Activated T-helper 1 cell treated with anti-CD3 and anti-CD28 coated beads, Interleukin-12 subunit alpha, Interleukin-12 subunit beta, Interleukin-2, Interleukin-4 antibody, amounts not matched to agents 30 ng/mL and 10 ng/mL and 1 ng/mL, durations not matched to agents 14 hours and 24 hours and 36 hours (primary cell): ENCODE measurements around the gene NKIRAS1. TPM values are rescaled to one million over a fixed set of nuclear protein-coding genes. Genes with fewer than 3 reads are reported as not detected.
"Not testable (repeated sequence)": the region's sequence is repeated elsewhere in the genome, so short reads cannot be mapped to it uniquely, and the experiment has no call there.

Experiments
- DNase-seq: peaks from one replicate; pipeline ENCODE4 v3.0.0; 2021; ENCODE audit warnings: low spot score
- H3K27ac Mint-ChIP-seq: one replicate; pipeline ENCODE4 v1.8.0; 2021; ENCODE audit warnings: mild to moderate bottlenecking, mixed read lengths
- H3K27me3 Mint-ChIP-seq: one replicate; pipeline ENCODE4 v1.8.0; 2022; ENCODE audit warnings: mild to moderate bottlenecking, moderate library complexity, mixed read lengths; ENCODE audit not compliant: insufficient read depth
- H3K36me3 Mint-ChIP-seq: one replicate; pipeline ENCODE4 v1.8.0; 2021; ENCODE audit warnings: low read depth, mixed read lengths
- H3K4me1 Mint-ChIP-seq: one replicate; pipeline ENCODE4 v1.8.0; 2021; ENCODE audit warnings: low read depth, mixed read lengths
- H3K4me3 Mint-ChIP-seq: one replicate; pipeline ENCODE4 v1.8.0; 2021; ENCODE audit warnings: mild to moderate bottlenecking, moderate library complexity, mixed read lengths
- H3K9me3 Mint-ChIP-seq: one replicate; pipeline ENCODE4 v1.8.0; 2021; ENCODE audit warnings: mixed read lengths
- intact Hi-C: fragments of 100-400 bp; cut with micrococcal nuclease; formaldehyde crosslinking; loops from one replicate; pipeline ENCODE4 v1.15.1; 2024
- total RNA-seq: library from RNA; stranded (reverse); gene quantifications from 2 replicates; pipeline ENCODE4 v1.2.3, GENCODE V29; 2022

Gene NKIRAS1
- total RNA-seq, 1 donor from 2014 or later = 3.9 TPM

DNA sequence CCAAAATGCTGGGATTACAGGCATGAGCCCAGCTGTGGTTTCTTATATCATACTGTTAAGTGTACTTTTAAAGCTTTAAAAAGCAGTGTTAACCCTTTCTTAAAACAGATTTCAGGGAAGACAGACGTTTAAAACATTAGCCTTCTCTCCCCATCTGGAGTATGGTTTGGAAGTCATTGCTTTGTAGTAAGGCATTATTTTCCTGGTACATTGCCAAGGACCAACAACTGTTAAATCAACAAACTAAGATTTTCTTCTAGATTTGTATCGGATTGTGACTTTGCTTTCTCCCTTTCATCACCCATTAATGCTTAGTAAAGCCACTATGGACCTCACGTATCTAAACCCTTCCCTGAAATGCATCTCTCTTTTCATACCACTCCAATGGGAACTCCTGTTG is 60.5 kb downstream of the NKIRAS1 start:
- peaks cover 14% of the 10 kb centered on the region for H3K36me3 Mint-ChIP-seq
- peaks cover 36% of the 10 kb centered on the region for H3K4me1 Mint-ChIP-seq
- DNase-seq = no peak
- H3K27ac Mint-ChIP-seq = no peak overlapping the region
- intact Hi-C loops = no loop called here
- H3K4me3 Mint-ChIP-seq = no peak overlapping the region
- peaks cover 4% of the 10 kb centered on the region for H3K9me3 Mint-ChIP-seq
- H3K27me3 Mint-ChIP-seq = no peaks in the 10 kb centered on the region

DNA sequence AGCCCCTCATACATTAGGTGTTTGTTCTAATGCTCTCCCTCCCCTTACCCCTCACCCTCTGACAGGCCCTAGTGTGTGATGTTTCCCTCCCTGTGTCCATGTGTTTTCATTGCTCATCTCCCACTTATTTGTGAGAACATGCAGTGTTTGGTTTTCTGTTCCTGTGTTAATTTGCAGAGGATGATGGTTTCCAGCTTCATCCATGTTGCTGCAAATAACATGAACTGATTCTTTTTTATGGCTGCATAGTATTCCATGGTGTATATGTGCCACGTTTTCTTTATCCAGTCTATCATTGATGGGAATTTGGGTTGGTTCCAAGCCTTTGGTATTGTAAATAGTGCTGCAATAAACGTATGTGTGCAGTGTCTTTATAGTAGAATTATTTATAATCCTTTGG is 67.3 kb downstream of the NKIRAS1 start:
- H3K36me3 Mint-ChIP-seq = peaks cover 21% of the 10 kb centered on the region
- H3K27me3 Mint-ChIP-seq, DNase-seq, H3K27ac Mint-ChIP-seq, H3K9me3 Mint-ChIP-seq, H3K4me1 Mint-ChIP-seq, H3K4me3 Mint-ChIP-seq, intact Hi-C loops: not testable (repeated sequence)

DNA sequence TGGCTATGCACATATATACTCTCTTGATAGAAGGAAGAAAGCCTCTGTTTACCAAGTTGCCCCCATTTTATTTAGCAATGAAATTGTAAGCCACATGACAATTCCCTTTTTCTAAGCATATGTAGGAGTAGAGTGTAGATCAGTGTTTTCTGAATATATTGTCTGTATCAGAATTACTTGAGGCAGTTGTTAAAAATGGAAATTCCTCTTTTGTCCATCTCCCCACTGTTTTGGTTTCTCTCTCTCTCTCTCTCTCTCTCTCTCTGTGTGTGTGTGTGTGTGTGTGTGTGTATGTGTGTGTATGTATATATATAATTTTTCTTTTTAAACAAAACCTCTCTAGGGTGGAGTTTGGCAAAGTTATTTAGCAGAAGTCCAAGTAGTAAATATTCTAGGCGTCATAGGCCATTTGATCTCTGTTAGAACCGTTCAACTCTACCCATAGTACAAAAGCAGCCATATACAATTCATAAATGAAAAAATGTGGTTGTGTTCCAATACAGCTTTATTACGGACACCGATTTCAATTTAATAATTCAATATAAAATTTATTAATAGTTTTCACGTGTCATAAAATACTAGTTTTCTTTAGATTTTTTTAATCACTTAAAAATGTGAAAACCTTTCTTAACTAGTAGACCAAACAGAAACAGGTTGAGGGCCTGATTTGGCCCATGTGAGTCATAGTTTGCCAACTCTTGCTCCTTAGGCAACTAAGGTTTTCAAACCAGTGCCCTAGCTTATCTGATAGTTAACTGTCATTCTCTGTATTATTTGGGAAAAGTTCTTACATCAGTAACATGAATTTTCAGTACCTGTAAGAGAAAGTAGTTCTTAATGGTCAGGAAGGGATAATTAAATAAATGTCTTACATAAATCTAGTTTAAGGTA is 71.2 kb downstream of the NKIRAS1 start:
- Mint-ChIP-seq H3K9me3 (no peaks in the 10 kb centered on the region), H3K4me1 (peaks cover 6% of the 10 kb centered on the region), H3K36me3 (peaks cover 3% of the 10 kb centered on the region), H3K27me3 (no peaks in the 10 kb centered on the region), H3K27ac (no peak overlapping the region), H3K4me3 (no peak overlapping the region)
- DNase-seq = no peak
- intact Hi-C loops = no loop called here

DNA sequence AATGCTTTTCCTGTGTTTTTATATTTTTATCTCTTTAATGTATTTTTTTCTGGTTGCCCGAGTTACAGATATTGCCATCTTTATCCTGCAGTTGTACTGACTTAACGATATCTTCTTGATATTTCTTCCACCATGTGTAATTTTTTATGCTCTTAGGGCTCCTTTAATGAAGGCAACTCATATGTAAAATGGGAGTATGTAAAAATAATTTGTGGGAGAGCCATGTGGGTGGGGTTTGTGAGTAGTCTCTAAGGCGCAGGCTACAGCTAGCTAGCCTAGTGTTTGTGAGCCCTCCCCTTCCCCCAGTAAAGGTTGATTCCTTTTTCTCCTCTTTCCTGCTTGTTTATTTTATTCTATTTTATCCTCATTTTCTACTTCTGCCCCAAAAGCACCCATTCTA is 72.9 kb downstream of the NKIRAS1 start:
- intact Hi-C loops = no loop called here
- DNase-seq = no peak
- no peaks in the 10 kb centered on the region for H3K27me3 Mint-ChIP-seq
- H3K9me3 Mint-ChIP-seq = no peaks in the 10 kb centered on the region
- H3K36me3 Mint-ChIP-seq = no peaks in the 10 kb centered on the region
- H3K4me3 Mint-ChIP-seq = no peak overlapping the region
- no peak overlapping the region for H3K27ac Mint-ChIP-seq
- H3K4me1 Mint-ChIP-seq = peaks cover 6% of the 10 kb centered on the region

Other genes with a start within 250 kb of the NKIRAS1 start
- gene UBE2E1, start 111.0 kb downstream of the NKIRAS1 start, total RNA-seq = 78.8 and 87.0 TPM in 2 replicates
- 1,696 and 1,756 TPM in 2 replicates for gene RPL15, start 142 bp upstream of the NKIRAS1 start, total RNA-seq
- gene NR1D2, start 28.3 kb upstream of the NKIRAS1 start, total RNA-seq = 3.0 and 4.8 TPM in 2 replicates